Measurements from ENCODE around the gene HMGCS1.

Gene HMGCS1

GRCh38 chr5:43255704-43256103 lies 57.5 kb downstream of the HMGCS1 start:
- TF ChIP-seq CTCF (IDR thresholded peaks at IDR 0.05; ENCODE audit: low read depth, low read length, missing control alignments) = no peak
- no peak overlapping the region for H3K27ac ChIP-seq
- H3K36me3 ChIP-seq (replicated peaks) = no peaks in the 10 kb centered on the region
- in situ Hi-C loops (cut with HindIII; ENCODE audit: low pct_ligation_motif_present, low sequenced_read_pairs) = no loop called here
- no peaks in the 10 kb centered on the region for H3K27me3 ChIP-seq (replicated peaks)
- H3K4me3 ChIP-seq (ENCODE audit: low read depth, low read length) = no peak overlapping the region
- DNase-seq = no peak

- Histone ChIP-seq H3K36me3 (replicated peaks) (no peaks in the 10 kb centered on the region), H3K4me3 (ENCODE audit: low read depth, low read length) (no peak overlapping the region), H3K27me3 (replicated peaks) (no peaks in the 10 kb centered on the region), H3K27ac (no peak overlapping the region)
- no peak for TF ChIP-seq CTCF (IDR thresholded peaks at IDR 0.05; ENCODE audit: low read depth, low read length, missing control alignments)
- DNase-seq = no peak
- in situ Hi-C loops (cut with HindIII; ENCODE audit: low pct_ligation_motif_present, low sequenced_read_pairs) = no loop called here
These were observed 61.5 kb downstream of the HMGCS1 start for GRCh38 chr5:43251754-43252153.

- TF ChIP-seq CTCF (IDR thresholded peaks at IDR 0.05; ENCODE audit: low read depth, low read length, missing control alignments) = no peak
- no peak for DNase-seq
- H3K36me3 ChIP-seq (replicated peaks) = no peaks in the 10 kb centered on the region
- no peak overlapping the region for H3K27ac ChIP-seq
- no peaks in the 10 kb centered on the region for H3K27me3 ChIP-seq (replicated peaks)
- H3K4me3 ChIP-seq (ENCODE audit: low read depth, low read length) = no peak overlapping the region
- in situ Hi-C loops (cut with HindIII; ENCODE audit: low pct_ligation_motif_present, low sequenced_read_pairs) = no loop called here
These were observed 67.4 kb downstream of the HMGCS1 start for GRCh38 chr5:43245724-43246385.

GRCh38 chr5:43244823-43245565 lies 68.2 kb downstream of the HMGCS1 start:
- in situ Hi-C loops (cut with HindIII; ENCODE audit: low pct_ligation_motif_present, low sequenced_read_pairs) = no loop called here
- no peak for TF ChIP-seq CTCF (IDR thresholded peaks at IDR 0.05; ENCODE audit: low read depth, low read length, missing control alignments)
- H3K27ac ChIP-seq = no peak overlapping the region

GRCh38 chr5:43243270-43243669 lies 69.9 kb downstream of the HMGCS1 start:
- no peak for DNase-seq
- Histone ChIP-seq H3K4me3 (ENCODE audit: low read depth, low read length) (no peak overlapping the region), H3K27me3 (replicated peaks) (no peaks in the 10 kb centered on the region), H3K27ac (no peak overlapping the region), H3K36me3 (replicated peaks) (no peaks in the 10 kb centered on the region)
- no peak for TF ChIP-seq CTCF (IDR thresholded peaks at IDR 0.05; ENCODE audit: low read depth, low read length, missing control alignments)
- in situ Hi-C loops (cut with HindIII; ENCODE audit: low pct_ligation_motif_present, low sequenced_read_pairs) = no loop called here

More at GRCh38 chr5:43244823-43245565, 68.2 kb downstream of the HMGCS1 start:
- H3K4me3 ChIP-seq (ENCODE audit: low read depth, low read length) = no peak overlapping the region
- no peak for DNase-seq
- H3K36me3 ChIP-seq (replicated peaks) = no peaks in the 10 kb centered on the region
- H3K27me3 ChIP-seq (replicated peaks) = no peaks in the 10 kb centered on the region

Measured in brain microvascular endothelial cell (primary cell).